ENCODE data around the gene TMEM200A. TPM values are rescaled to one million over a fixed set of nuclear protein-coding genes. Genes with fewer than 3 reads are reported as not detected.

The TMEM200A gene
- total and polyA plus RNA-seq, 2 of the 8 experiments (the other 6 are each of a cell fraction or from before 2014, with no cell fraction given), result 6.2 to 13.9 TPM

GRCh38 chr6:130424710-130425109 lies 58.9 kb downstream of the TMEM200A start:
- CTCF ChIA-PET (ENCODE audit: partially characterized antibody), result interaction anchor here (1.0 to 1.4 kb wide), 2 partner anchors 16 to 56 kb away, joined by 3 read pairs; no protein-coding TSS in a partner anchor
- Histone ChIP-seq H3K79me1 (ENCODE audit: low read depth, low read length) (no peaks in the 10 kb centered on the region), H3K23ac (ENCODE audit: insufficient read length) (no peak overlapping the region), H2BK20ac (ENCODE audit: low read length) (no peak overlapping the region), H3K18ac (ENCODE audit: extremely low read depth, low read length) (peak overlapping the region; percentile 33), H3K4me1 (replicated peaks in 1 of 4; ENCODE audit: control insufficient read depth in 3 of 4, insufficient read depth in 4 of 4, low read length in 3 of 4) (peaks cover 0 to 5% (median 5%) of the 10 kb centered on the region in 4 experiments; a peak in 3 of 7 replicates), H4K8ac (ENCODE audit: extremely low read depth, insufficient read depth, low read length) (no peak overlapping the region), H3K9ac (replicated peaks in 1 of 4; ENCODE audit: extremely low read depth in 1 of 4, low read depth in 3 of 4, low read length in 3 of 4) (no peak overlapping the region), H4K91ac (replicated peaks; ENCODE audit: insufficient read length, low read length) (no peak overlapping the region), H3K56ac (replicated peaks; ENCODE audit: insufficient read length, low read depth, low read length) (no peak overlapping the region), H3K36me3 (ENCODE audit: control insufficient read depth in 2 of 4, insufficient read depth in 4 of 4, low read length in 3 of 4) (no peaks in the 10 kb centered on the region), H3K27ac (ENCODE audit: low read depth, low read length) (no peak overlapping the region), H3K4ac (replicated peaks; ENCODE audit: insufficient read length, low read depth, low read length) (no peak overlapping the region), H2BK5ac (ENCODE audit: low read depth, low read length) (no peak overlapping the region), H2BK15ac (ENCODE audit: low read length) (no peak overlapping the region), H3K4me2 (ENCODE audit: insufficient read depth in 1 of 2, low read depth in 2 of 2, low read length in 2 of 2) (peak overlapping the region; percentile 27 to 43; a peak in 1 of 4 replicates), H3K4me3 (ENCODE audit: extremely low read depth in 1 of 4, insufficient read depth in 2 of 4, low read depth in 3 of 4, low read length in 4 of 4) (no peak overlapping the region), H3K14ac (ENCODE audit: insufficient read length) (no peak overlapping the region), H3K9me3 (ENCODE audit: insufficient read depth in 2 of 2, low read depth in 1 of 2, low read length in 1 of 2) (no peaks in the 10 kb centered on the region), H2BK12ac (ENCODE audit: low read depth, low read length) (no peak overlapping the region), H2BK120ac (replicated peaks; ENCODE audit: low read depth, low read length) (no peak overlapping the region), H4K20me1 (replicated peaks in 1 of 2; ENCODE audit: control insufficient read depth in 1 of 2, insufficient read depth in 2 of 2, low read length in 2 of 2) (no peaks in the 10 kb centered on the region), H2AK5ac (ENCODE audit: low read depth, low read length) (no peak overlapping the region), H3K23me2 (ENCODE audit: low read depth, low read length) (no peaks in the 10 kb centered on the region), H3K79me2 (ENCODE audit: control insufficient read depth in 1 of 2, insufficient read depth in 2 of 2, low read length in 2 of 2) (no peaks in the 10 kb centered on the region), H3K27me3 (replicated peaks in 1 of 4; ENCODE audit: control insufficient read depth in 3 of 4, extremely low read depth in 1 of 4, insufficient read depth in 3 of 4, low read length in 3 of 4) (no peaks in the 10 kb centered on the region), H2AFZ (ENCODE audit: low read length) (no peak overlapping the region), H4K5ac (ENCODE audit: insufficient read length, low read depth, low read length) (no peak overlapping the region)
- POLR2A ChIA-PET (ENCODE audit: partially characterized antibody), result no interaction called here
- WGBS, 2 experiments (ENCODE audit: extremely low coverage in 1 of 2, insufficient coverage in 1 of 2, insufficient read length in 1 of 2, insufficient replicate concordance in 2 of 2, low coverage in 1 of 2, low lambda C conversion rate in 2 of 2, missing lambda C conversion rate in 1 of 2), result 28% methylated on average over 2 of the region's 2 CpGs; no CpG with 5 or more reads in 1 of the 2 experiments
- FAIRE-seq (peak; percentile 62), DNase-seq (ENCODE audit: low read depth in 1 of 2, low spot score in 2 of 2) (no peak)
- TF ChIP-seq SP1 (IDR thresholded peaks at IDR 0.05; ENCODE audit: low read depth, low read length), result no peak
- no peak for TF ChIP-seq CBX5 (IDR thresholded peaks at IDR 0.05; ENCODE audit: low read depth, low read length)
- TF ChIP-seq RBBP5 (IDR thresholded peaks at IDR 0.05; ENCODE audit: borderline replicate concordance, low read depth, low read length), result no peak
- TF ChIP-seq CREB1 (IDR thresholded peaks at IDR 0.05), result no peak
- no peak for TF ChIP-seq POLR2A (IDR thresholded peaks at IDR 0.05; ENCODE audit: control extremely low read depth in 1 of 2, low read depth in 2 of 2, low read length in 2 of 2)
- no peak for TF ChIP-seq TBP (IDR thresholded peaks at IDR 0.05; ENCODE audit: low read depth, low read length)
- TF ChIP-seq PHF8 (conservative IDR thresholded peaks at IDR 0.05; ENCODE audit: low read depth, low read length), result no peak
- TF ChIP-seq SRF (IDR thresholded peaks at IDR 0.05; ENCODE audit: low read depth, low read length), result no peak
- no peak for TF ChIP-seq BCL11A (IDR thresholded peaks at IDR 0.05; ENCODE audit: low read depth in 2 of 2, low read length in 2 of 2)
- no peak for TF ChIP-seq USF2 (IDR thresholded peaks at IDR 0.05; ENCODE audit: low read length)
- TF ChIP-seq YY1 (IDR thresholded peaks at IDR 0.05; ENCODE audit: low read depth, low read length), result no peak
- no peak for TF ChIP-seq SIX5 (IDR thresholded peaks at IDR 0.05; ENCODE audit: low read depth, low read length)
- no peak for TF ChIP-seq ZNF274 (IDR thresholded peaks at IDR 0.05; ENCODE audit: borderline replicate concordance, extremely low read depth, low read length)
- no peak for TF ChIP-seq KDM4A (IDR thresholded peaks at IDR 0.05; ENCODE audit: low read depth, low read length, severe bottlenecking)
- no peak for TF ChIP-seq NRF1 (IDR thresholded peaks at IDR 0.05; ENCODE audit: low read depth, low read length)
